Activated CD8-positive, alpha-beta memory T cell treated with anti-CD3 and anti-CD28 coated beads, Interleukin-2, amount 50 U/mL, for 1 hour (primary cell): Measurements from ENCODE around the gene HHEX.
"Not testable (repeated sequence)": the region's sequence is repeated elsewhere in the genome, so short reads cannot be mapped to it uniquely, and the experiment has no call there.

ENCODE experiments used
- DNase-seq: peaks from one replicate; pipeline ENCODE4 v3.0.0-alpha.2; 2020; ENCODE audit errors: extremely low read depth

HHEX gene

DNA sequence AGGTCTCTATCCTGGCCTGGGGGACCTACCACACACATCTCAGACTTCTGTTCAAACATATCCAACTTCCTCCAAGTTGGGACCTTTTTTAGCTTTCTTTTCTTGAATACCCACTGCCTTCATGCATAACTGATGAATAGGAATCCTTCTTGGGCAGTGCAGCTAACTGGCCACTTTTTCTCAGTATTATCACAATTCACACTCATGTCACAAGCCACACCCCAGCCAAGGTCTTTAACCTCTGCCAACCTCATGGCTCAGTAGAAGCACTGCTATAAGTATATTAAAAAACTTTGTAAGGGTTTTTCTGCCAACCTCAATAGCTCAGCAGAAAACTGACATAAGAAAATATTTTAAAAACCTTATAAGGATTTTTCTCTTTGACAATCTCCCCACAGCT is 44.5 kb downstream of the HHEX start:
- no peak for DNase-seq

DNA sequence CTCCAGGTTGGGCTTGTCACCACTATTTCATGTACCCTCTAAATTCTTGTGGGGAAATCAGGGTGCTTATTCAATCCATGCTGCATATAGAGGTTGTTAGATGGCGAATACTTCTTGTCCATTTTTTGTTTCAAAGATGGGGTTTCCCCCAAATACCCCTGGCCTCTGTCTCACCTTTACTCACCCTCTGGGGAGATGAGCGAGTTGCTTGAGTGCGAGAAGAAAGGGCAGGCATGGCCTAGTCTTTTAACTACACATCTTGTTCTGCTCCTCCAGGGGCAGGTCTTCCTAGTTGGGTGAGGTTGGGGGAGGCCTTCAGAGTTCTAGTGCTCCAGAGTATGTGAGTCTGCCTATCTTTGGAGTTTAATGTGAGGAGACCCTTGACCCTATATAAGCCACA is 46.2 kb downstream of the HHEX start:
- DNase-seq, result no peak

DNA sequence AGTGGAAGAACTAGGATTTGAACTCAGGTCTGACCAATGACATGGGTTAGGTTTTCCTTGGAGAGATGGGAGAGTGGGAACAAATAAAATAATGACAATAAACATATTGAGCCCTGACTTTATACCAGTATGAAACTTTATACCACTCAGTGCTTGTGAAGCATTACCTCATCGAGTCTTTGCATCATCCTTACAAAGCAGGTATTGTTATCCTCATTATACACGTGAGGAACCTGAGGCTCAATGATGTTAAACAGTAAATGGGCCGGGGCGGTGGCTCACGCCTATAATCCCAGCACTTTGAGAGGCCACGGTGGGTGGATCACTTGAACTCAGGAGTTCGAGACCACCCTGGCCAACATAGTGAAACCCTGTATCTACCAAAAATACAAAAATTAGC is 47.7 kb downstream of the HHEX start:
- no peak for DNase-seq

DNA sequence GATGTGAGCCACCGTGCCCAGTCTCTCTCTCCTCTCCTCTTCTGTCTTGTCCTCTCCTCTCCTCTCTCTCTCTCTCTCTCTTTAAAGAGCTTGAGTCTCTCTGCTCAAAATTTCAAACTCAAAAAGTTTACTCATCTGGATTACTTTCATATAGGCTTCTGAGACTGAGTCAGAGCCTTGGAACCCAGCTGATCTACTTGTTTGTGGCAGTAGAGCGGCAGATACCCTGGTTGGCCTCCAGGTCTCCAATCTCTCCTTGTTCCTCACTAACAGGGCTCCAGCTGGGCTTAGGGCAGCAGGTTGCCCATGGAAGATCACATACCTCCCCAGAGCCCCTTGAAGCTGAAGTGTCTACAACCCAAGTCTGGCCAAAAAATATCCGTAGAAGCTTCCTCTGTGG is 51.0 kb downstream of the HHEX start:
- DNase-seq, result no peak

DNA sequence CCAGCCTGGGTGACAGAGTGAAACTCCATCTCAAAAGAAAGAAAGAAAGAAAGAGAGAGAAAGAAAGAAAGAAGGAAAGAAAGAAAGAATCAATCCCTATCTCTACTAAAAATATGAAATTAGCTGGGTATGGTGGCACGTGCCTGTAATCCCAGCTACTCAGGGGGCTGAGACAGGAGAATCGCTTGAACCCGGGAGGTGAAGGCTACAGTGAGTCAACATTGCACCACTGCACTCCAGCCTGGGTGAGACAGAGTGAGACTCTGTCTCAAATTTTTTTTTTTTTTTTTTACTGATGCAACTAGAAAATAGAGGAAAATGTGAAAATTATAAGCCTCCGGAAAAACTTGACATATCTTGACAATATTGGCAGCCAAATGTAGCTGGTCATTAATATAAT is 52.0 kb downstream of the HHEX start:
- not testable (repeated sequence) for DNase-seq

DNA sequence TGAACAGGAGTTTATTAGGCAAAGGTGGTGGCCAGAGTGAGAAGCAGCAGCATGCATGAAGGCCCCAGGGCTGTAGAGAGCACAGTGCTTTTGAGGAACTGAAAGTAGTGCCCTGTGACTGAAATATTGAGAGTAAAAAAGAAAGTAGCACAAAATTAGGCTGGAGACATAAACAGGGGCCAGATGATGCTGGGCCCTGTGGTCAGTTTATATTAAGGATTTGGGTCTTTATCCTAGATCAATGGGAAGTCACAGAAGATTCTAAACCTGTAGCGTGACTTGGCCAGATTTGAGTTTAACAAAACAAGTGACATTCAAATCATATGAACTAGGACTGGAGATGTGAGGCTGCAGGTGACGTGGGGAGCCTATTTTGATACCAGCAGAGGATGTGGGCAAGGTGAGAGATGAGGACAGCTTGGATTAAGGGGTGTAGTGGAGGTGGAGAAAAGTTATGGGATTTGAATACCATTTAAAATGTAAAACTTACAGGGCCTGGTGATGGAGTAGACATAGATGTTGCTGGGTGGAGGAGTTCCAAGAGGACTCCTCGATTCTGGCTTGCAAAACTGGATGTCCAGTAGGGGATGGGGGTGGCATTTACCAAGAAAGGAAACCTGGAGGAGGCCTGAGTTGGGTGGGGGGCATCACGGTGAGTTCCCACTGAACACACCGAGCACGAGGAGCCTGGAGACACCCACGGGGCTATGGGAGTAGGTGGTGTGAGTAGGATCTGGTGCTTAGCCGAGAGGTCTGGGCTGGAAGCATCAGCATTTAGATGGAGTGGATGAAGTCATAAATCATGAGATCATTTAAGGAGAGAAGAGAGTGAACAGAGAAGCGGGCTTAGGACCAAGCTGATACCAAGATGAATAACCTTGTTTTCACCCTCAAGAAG is 52.8 kb downstream of the HHEX start:
- DNase-seq, result no peak
